GM23338 (cell line): ENCODE data around the gene GRK2. TPM values are rescaled to one million over a fixed set of nuclear protein-coding genes. Genes with fewer than 3 reads are reported as not detected.

Experiments used
- ATAC-seq: fragments of 200-7000 bp; cut with Tn5 transposase; 3 replicates; pipeline ENCODE4 v1.9.1; 2020
- DNase-seq: peaks from one replicate; pipeline ENCODE4 v3.0.0-alpha.2; 2015; ENCODE audit warnings: low spot score
- H2AFZ ChIP-seq: fragments of 200-600 bp; sonication (generic); 2 replicates; pipeline ENCODE4 v1.8.0; 2016; ENCODE audit warnings: antibody characterized with exemption, mild to moderate bottlenecking, moderate library complexity
- H3F3A ChIP-seq: fragments of 200-600 bp; sonication (generic); replicated peaks from 2 replicates; pipeline ENCODE4 v1.8.0; 2017; ENCODE audit warnings: antibody characterized with exemption, mixed run types, low read depth
- H3K27ac ChIP-seq: fragments of 200-600 bp; sonication (generic); 2 replicates; pipeline ENCODE4 v1.6.1; 2016; ENCODE audit warnings: low read depth
- H3K27me3 ChIP-seq: fragments of 200-600 bp; sonication (generic); 2 replicates; pipeline ENCODE4 v1.8.0; 2016; ENCODE audit warnings: mild to moderate bottlenecking, mixed run types, moderate library complexity; ENCODE audit not compliant: insufficient read depth
- H3K36me3 ChIP-seq: fragments of 200-600 bp; sonication (generic); 2 replicates; pipeline ENCODE4 v1.8.0; 2016; ENCODE audit warnings: mild to moderate bottlenecking; ENCODE audit not compliant: insufficient read depth
- H3K4me1 ChIP-seq: fragments of 200-600 bp; sonication (generic); 2 replicates; pipeline ENCODE4 v1.8.0; 2016; ENCODE audit warnings: mild to moderate bottlenecking, moderate library complexity; ENCODE audit not compliant: insufficient read depth
- H3K4me2 ChIP-seq: fragments of 200-600 bp; sonication (generic); 2 replicates; pipeline ENCODE4 v1.7.1; 2017; ENCODE audit warnings: mixed run types
- H3K4me3 ChIP-seq: fragments of 200-600 bp; sonication (generic); 2 replicates; pipeline ENCODE4 v1.6.1; 2016; ENCODE audit warnings: mixed run types
- H3K79me2 ChIP-seq: fragments of 200-600 bp; sonication (generic); replicated peaks from 2 replicates; pipeline ENCODE4 v1.8.0; 2017; ENCODE audit warnings: mild to moderate bottlenecking; ENCODE audit not compliant: insufficient read depth
- H3K9me2 ChIP-seq: fragments of 200-600 bp; sonication (generic); 2 replicates; pipeline ENCODE4 v1.8.0; 2017; ENCODE audit not compliant: insufficient read depth
- H4K20me1 ChIP-seq: fragments of 200-600 bp; sonication (generic); replicated peaks from 2 replicates; pipeline ENCODE4 v1.8.0; 2017; ENCODE audit warnings: mild to moderate bottlenecking; ENCODE audit not compliant: insufficient read depth
- H3K27ac Mint-ChIP-seq: 2 replicates; pipeline ENCODE4 v1.8.0; 2020; ENCODE audit warnings: inconsistent platforms, mild to moderate bottlenecking, moderate library complexity, mixed read lengths
- H3K27me3 Mint-ChIP-seq: 3 replicates; pipeline ENCODE4 v1.8.0; 2022; ENCODE audit warnings: low read depth, mild to moderate bottlenecking, moderate library complexity, mixed read lengths, inconsistent platforms; ENCODE audit not compliant: insufficient read depth, poor library complexity
- H3K36me3 Mint-ChIP-seq: 3 replicates; pipeline ENCODE4 v1.8.0; 2021; ENCODE audit warnings: low read depth, mild to moderate bottlenecking, inconsistent platforms, moderate library complexity, mixed read lengths
- H3K4me1 Mint-ChIP-seq: 3 replicates; pipeline ENCODE4 v1.8.0; 2020; ENCODE audit warnings: mild to moderate bottlenecking, inconsistent platforms, mixed read lengths
- H3K4me3 Mint-ChIP-seq: 3 replicates; pipeline ENCODE4 v1.8.0; 2021; ENCODE audit warnings: moderate library complexity, mild to moderate bottlenecking, inconsistent platforms, mixed read lengths
- H3K9me3 Mint-ChIP-seq: 3 replicates; pipeline ENCODE4 v1.8.0; 2020; ENCODE audit warnings: moderate library complexity, mild to moderate bottlenecking, inconsistent platforms, mixed read lengths
- CREB1 ChIP-seq: fragments of 250-450 bp; sonication (Bioruptor Pico); IDR thresholded peaks from 2 replicates; pipeline ENCODE4 v1.5.0; 2020; ENCODE audit warnings: low read depth, mild to moderate bottlenecking, moderate library complexity
- EZH2 ChIP-seq: fragments of 200-600 bp; sonication (generic); IDR thresholded peaks from one replicate; pipeline ENCODE4 v1.8.0; 2017; ENCODE audit warnings: antibody characterized with exemption, mild to moderate bottlenecking, low read depth; ENCODE audit not compliant: unreplicated experiment
- EZH2phosphoT487 ChIP-seq: fragments of 200-600 bp; sonication (generic); IDR thresholded peaks from one replicate; pipeline ENCODE4 v1.8.1; 2018; ENCODE audit warnings: antibody characterized with exemption; ENCODE audit not compliant: unreplicated experiment
- JUNB ChIP-seq: IDR thresholded peaks from one replicate; pipeline ENCODE4 v1.6.1; 2016; ENCODE audit warnings: antibody characterized with exemption; ENCODE audit not compliant: unreplicated experiment
- NANOG ChIP-seq: IDR thresholded peaks from 2 replicates; pipeline ENCODE4 v1.6.1; 2016; ENCODE audit warnings: antibody characterized with exemption, borderline replicate concordance
- POLR2AphosphoS5 ChIP-seq: IDR thresholded peaks from 2 replicates; pipeline ENCODE4 v1.6.1; 2016; ENCODE audit warnings: antibody characterized with exemption, low read depth
- STAT1 ChIP-seq: IDR thresholded peaks from one replicate; pipeline ENCODE4 v1.6.1; 2016; ENCODE audit warnings: antibody characterized with exemption; ENCODE audit not compliant: unreplicated experiment
- ZNF114 ChIP-seq: fragments of 250-450 bp; sonication (Bioruptor Pico); IDR thresholded peaks from 2 replicates; pipeline ENCODE4 v1.5.0; 2020; ENCODE audit warnings: mild to moderate bottlenecking, moderate library complexity
- ZNF331 ChIP-seq: fragments of 250-450 bp; sonication (Bioruptor Pico); IDR thresholded peaks from 2 replicates; pipeline ENCODE4 v1.5.0; 2020; ENCODE audit warnings: low read depth, mild to moderate bottlenecking, moderate library complexity
- polyA plus RNA-seq: library from polyadenylated mRNA; unstranded; fragments of >200 nt; fragmentation: Nextera tagmentation; extraction: Ambion mirVana; gene quantifications from 2 replicates; pipeline ENCODE4 v1.2.1, GENCODE V29; 2016
- total RNA-seq: library from RNA; depleted of rRNA; stranded (reverse); fragments of >200 nt; shearing (Covaris generic); gene quantifications from 2 replicates; pipeline ENCODE4 v1.2.3, GENCODE V29; 2014
- TF ChIP-seq, protein P1 (sequence below), 2 experiments: fragments of 200-600 bp in 1 of 2; sonication (generic) in 1 of 2; conservative IDR thresholded peaks; 2 replicates each; pipeline versions ENCODE4 v1.5.1 to v1.6.1; 2016 to 2017; ENCODE audit warnings: antibody characterized with exemption in 2 of 2, low read depth in 2 of 2, mild to moderate bottlenecking in 2 of 2, moderate library complexity in 1 of 2
- TF ChIP-seq, protein P2 (sequence below): IDR thresholded peaks from 2 replicates; pipeline ENCODE4 v1.6.1; 2016; ENCODE audit warnings: antibody characterized with exemption
- TF ChIP-seq, protein P3 (sequence below): fragments of 250-450 bp; sonication (Bioruptor Pico); IDR thresholded peaks from 2 replicates; pipeline ENCODE4 v1.5.0; 2020; ENCODE audit warnings: mild to moderate bottlenecking, moderate library complexity
- TF ChIP-seq, protein P4 (sequence below): IDR thresholded peaks from one replicate; pipeline ENCODE4 v1.6.1; 2018; ENCODE audit warnings: antibody characterized with exemption; ENCODE audit not compliant: unreplicated experiment

The GRK2 gene
- total and polyA plus RNA-seq, 2 experiments from 2014 or later: 19.5 to 72.5 TPM

DNA sequence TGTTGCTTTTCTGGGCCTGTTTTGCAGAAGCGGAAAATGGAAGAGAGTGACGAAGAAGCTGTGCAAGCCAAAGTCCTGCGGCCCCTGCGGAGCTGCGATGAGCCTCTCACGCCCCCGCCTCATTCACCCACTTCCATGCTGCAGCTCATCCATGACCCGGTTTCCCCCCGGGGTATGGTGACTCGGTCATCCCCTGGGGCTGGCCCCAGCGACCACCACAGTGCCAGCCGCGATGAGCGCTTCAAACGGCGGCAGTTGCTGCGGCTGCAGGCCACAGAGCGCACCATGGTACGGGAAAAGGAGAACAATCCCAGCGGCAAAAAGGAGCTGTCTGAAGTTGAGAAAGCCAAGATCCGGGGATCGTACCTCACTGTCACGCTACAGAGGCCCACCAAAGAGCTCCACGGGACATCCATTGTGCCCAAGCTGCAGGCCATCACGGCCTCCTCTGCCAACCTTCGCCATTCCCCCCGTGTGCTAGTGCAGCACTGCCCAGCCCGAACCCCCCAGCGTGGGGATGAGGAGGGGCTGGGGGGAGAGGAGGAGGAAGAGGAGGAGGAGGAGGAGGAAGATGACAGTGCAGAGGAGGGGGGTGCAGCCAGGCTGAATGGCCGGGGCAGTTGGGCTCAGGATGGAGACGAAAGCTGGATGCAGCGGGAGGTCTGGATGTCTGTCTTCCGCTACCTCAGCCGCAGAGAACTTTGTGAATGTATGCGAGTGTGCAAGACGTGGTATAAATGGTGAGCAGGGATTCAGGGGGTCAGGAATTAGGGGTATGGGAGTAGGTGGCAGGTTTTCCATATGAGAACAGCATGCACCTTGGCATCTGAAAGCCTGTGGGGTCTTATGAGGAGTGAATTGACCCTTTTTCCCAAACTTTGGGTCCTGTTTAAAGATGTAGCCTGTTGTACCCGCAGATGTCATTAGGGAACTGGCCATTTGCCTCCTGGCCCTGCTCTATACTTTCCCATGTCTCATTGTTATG lies 15.9 kb upstream of the GRK2 start:
- H3K4me3 Mint-ChIP-seq: no peak overlapping the region
- peaks cover 9% of the 10 kb centered on the region for H3K27me3 Mint-ChIP-seq
- DNase-seq (no peak), ATAC-seq (no peak)
- Histone ChIP-seq H3K4me1 (no peaks in the 10 kb centered on the region), H3K36me3 (peaks cover 95% of the 10 kb centered on the region), H3K4me3 (no peak overlapping the region), H3F3A (peaks cover 44% of the 10 kb centered on the region), H3K27me3 (no peaks in the 10 kb centered on the region), H3K4me2 (no peak overlapping the region), H3K79me2 (peaks cover 13% of the 10 kb centered on the region), H2AFZ (no peak overlapping the region), H4K20me1 (peaks cover 55% of the 10 kb centered on the region), H3K27ac (no peak overlapping the region; the same call in 1 of the 2 replicates), H3K9me2 (no peaks in the 10 kb centered on the region)
- peaks cover 100% of the 10 kb centered on the region for H3K36me3 Mint-ChIP-seq
- TF ChIP-seq POLR2AphosphoS5: no peak
- TF ChIP-seq STAT1: no peak
- TF ChIP-seq CREB1 (CRISPR knock-in tag): no peak
- no peak for TF ChIP-seq ZNF114 (CRISPR knock-in tag)
- no peak for TF ChIP-seq EZH2
- TF ChIP-seq, protein P1, sequence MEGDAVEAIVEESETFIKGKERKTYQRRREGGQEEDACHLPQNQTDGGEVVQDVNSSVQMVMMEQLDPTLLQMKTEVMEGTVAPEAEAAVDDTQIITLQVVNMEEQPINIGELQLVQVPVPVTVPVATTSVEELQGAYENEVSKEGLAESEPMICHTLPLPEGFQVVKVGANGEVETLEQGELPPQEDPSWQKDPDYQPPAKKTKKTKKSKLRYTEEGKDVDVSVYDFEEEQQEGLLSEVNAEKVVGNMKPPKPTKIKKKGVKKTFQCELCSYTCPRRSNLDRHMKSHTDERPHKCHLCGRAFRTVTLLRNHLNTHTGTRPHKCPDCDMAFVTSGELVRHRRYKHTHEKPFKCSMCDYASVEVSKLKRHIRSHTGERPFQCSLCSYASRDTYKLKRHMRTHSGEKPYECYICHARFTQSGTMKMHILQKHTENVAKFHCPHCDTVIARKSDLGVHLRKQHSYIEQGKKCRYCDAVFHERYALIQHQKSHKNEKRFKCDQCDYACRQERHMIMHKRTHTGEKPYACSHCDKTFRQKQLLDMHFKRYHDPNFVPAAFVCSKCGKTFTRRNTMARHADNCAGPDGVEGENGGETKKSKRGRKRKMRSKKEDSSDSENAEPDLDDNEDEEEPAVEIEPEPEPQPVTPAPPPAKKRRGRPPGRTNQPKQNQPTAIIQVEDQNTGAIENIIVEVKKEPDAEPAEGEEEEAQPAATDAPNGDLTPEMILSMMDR (conservative IDR thresholded peaks at IDR 0.05; ENCODE audit: low read depth in 2 of 2): no peak
- no peak for TF ChIP-seq NANOG
- TF ChIP-seq EZH2phosphoT487: no peak
- no peak for TF ChIP-seq JUNB
- TF ChIP-seq, protein P2, sequence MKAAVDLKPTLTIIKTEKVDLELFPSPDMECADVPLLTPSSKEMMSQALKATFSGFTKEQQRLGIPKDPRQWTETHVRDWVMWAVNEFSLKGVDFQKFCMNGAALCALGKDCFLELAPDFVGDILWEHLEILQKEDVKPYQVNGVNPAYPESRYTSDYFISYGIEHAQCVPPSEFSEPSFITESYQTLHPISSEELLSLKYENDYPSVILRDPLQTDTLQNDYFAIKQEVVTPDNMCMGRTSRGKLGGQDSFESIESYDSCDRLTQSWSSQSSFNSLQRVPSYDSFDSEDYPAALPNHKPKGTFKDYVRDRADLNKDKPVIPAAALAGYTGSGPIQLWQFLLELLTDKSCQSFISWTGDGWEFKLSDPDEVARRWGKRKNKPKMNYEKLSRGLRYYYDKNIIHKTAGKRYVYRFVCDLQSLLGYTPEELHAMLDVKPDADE: no peak
- TF ChIP-seq, protein P3, sequence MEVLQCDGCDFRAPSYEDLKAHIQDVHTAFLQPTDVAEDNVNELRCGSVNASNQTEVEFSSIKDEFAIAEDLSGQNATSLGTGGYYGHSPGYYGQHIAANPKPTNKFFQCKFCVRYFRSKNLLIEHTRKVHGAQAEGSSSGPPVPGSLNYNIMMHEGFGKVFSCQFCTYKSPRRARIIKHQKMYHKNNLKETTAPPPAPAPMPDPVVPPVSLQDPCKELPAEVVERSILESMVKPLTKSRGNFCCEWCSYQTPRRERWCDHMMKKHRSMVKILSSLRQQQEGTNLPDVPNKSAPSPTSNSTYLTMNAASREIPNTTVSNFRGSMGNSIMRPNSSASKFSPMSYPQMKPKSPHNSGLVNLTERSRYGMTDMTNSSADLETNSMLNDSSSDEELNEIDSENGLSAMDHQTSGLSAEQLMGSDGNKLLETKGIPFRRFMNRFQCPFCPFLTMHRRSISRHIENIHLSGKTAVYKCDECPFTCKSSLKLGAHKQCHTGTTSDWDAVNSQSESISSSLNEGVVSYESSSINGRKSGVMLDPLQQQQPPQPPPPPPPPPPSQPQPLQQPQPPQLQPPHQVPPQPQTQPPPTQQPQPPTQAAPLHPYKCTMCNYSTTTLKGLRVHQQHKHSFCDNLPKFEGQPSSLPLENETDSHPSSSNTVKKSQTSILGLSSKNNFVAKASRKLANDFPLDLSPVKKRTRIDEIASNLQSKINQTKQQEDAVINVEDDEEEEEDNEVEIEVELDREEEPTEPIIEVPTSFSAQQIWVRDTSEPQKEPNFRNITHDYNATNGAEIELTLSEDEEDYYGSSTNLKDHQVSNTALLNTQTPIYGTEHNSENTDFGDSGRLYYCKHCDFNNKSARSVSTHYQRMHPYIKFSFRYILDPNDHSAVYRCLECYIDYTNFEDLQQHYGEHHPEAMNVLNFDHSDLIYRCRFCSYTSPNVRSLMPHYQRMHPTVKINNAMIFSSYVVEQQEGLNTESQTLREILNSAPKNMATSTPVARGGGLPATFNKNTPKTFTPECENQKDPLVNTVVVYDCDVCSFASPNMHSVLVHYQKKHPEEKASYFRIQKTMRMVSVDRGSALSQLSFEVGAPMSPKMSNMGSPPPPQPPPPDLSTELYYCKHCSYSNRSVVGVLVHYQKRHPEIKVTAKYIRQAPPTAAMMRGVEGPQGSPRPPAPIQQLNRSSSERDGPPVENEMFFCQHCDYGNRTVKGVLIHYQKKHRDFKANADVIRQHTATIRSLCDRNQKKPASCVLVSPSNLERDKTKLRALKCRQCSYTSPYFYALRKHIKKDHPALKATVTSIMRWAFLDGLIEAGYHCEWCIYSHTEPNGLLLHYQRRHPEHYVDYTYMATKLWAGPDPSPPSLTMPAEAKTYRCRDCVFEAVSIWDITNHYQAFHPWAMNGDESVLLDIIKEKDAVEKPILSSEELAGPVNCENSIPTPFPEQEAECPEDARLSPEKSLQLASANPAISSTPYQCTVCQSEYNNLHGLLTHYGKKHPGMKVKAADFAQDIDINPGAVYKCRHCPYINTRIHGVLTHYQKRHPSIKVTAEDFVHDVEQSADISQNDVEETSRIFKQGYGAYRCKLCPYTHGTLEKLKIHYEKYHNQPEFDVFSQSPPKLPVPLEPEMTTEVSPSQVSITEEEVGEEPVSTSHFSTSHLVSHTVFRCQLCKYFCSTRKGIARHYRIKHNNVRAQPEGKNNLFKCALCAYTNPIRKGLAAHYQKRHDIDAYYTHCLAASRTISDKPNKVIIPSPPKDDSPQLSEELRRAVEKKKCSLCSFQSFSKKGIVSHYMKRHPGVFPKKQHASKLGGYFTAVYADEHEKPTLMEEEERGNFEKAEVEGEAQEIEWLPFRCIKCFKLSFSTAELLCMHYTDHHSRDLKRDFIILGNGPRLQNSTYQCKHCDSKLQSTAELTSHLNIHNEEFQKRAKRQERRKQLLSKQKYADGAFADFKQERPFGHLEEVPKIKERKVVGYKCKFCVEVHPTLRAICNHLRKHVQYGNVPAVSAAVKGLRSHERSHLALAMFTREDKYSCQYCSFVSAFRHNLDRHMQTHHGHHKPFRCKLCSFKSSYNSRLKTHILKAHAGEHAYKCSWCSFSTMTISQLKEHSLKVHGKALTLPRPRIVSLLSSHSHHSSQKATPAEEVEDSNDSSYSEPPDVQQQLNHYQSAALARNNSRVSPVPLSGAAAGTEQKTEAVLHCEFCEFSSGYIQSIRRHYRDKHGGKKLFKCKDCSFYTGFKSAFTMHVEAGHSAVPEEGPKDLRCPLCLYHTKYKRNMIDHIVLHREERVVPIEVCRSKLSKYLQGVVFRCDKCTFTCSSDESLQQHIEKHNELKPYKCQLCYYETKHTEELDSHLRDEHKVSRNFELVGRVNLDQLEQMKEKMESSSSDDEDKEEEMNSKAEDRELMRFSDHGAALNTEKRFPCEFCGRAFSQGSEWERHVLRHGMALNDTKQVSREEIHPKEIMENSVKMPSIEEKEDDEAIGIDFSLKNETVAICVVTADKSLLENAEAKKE (CRISPR knock-in tag): no peak
- no peak for TF ChIP-seq ZNF331 (CRISPR knock-in tag)
- TF ChIP-seq, protein P4, sequence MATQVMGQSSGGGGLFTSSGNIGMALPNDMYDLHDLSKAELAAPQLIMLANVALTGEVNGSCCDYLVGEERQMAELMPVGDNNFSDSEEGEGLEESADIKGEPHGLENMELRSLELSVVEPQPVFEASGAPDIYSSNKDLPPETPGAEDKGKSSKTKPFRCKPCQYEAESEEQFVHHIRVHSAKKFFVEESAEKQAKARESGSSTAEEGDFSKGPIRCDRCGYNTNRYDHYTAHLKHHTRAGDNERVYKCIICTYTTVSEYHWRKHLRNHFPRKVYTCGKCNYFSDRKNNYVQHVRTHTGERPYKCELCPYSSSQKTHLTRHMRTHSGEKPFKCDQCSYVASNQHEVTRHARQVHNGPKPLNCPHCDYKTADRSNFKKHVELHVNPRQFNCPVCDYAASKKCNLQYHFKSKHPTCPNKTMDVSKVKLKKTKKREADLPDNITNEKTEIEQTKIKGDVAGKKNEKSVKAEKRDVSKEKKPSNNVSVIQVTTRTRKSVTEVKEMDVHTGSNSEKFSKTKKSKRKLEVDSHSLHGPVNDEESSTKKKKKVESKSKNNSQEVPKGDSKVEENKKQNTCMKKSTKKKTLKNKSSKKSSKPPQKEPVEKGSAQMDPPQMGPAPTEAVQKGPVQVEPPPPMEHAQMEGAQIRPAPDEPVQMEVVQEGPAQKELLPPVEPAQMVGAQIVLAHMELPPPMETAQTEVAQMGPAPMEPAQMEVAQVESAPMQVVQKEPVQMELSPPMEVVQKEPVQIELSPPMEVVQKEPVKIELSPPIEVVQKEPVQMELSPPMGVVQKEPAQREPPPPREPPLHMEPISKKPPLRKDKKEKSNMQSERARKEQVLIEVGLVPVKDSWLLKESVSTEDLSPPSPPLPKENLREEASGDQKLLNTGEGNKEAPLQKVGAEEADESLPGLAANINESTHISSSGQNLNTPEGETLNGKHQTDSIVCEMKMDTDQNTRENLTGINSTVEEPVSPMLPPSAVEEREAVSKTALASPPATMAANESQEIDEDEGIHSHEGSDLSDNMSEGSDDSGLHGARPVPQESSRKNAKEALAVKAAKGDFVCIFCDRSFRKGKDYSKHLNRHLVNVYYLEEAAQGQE: no peak
- H3K27ac Mint-ChIP-seq: no peak overlapping the region
- H3K9me3 Mint-ChIP-seq: no peaks in the 10 kb centered on the region
- no peaks in the 10 kb centered on the region for H3K4me1 Mint-ChIP-seq
